Activated T-cell treated with anti-CD3 and anti-CD28 coated beads for 24 hours (primary cell): ENCODE measurements around the gene SMYD1.

Source experiments
- DNase-seq: peaks from one replicate; pipeline ENCODE4 v3.0.0-alpha.2; 2020; ENCODE audit warnings: low read depth

SMYD1 gene

GRCh38 chr2:88122141-88122884 is 54.7 kb downstream of the SMYD1 start:
- no peak for DNase-seq

DNA sequence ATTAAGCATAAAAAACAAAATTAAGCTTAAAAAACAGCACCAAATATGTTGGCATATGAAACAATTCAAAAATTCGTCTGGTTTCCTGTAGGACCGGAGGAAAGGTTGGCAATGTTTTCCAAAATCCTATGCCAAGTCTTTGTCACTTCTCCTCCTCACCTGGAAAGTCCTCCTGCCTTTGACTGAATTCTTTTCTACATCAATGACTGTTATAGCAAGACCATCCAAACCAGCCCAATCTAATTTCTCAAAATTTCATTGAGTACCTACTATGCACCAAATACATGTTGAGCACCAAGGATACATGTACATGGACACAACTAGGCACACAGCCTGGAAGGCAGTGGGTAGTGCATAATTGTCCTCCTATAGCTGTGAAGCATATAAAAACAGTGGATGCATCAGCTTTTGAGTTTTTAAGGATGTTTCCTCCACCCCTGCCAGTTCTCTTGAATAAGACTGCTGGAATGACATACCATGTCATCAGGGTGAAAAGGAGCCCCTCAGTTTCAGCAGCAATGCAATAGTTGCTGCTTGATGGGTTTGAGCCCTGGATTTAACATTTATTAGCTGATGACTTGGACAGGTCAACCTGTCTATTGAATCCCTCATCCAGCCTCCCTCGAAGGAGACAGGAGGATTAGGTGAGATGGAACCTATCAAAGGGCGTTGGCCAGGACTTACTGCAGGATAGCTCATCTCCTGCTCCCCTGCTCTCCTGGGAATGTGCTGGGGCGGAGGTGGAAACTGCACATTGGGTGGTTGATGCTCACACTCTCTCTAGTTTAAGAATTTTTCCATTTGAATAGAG is 55.7 kb downstream of the SMYD1 start:
- DNase-seq, result no peak

DNA sequence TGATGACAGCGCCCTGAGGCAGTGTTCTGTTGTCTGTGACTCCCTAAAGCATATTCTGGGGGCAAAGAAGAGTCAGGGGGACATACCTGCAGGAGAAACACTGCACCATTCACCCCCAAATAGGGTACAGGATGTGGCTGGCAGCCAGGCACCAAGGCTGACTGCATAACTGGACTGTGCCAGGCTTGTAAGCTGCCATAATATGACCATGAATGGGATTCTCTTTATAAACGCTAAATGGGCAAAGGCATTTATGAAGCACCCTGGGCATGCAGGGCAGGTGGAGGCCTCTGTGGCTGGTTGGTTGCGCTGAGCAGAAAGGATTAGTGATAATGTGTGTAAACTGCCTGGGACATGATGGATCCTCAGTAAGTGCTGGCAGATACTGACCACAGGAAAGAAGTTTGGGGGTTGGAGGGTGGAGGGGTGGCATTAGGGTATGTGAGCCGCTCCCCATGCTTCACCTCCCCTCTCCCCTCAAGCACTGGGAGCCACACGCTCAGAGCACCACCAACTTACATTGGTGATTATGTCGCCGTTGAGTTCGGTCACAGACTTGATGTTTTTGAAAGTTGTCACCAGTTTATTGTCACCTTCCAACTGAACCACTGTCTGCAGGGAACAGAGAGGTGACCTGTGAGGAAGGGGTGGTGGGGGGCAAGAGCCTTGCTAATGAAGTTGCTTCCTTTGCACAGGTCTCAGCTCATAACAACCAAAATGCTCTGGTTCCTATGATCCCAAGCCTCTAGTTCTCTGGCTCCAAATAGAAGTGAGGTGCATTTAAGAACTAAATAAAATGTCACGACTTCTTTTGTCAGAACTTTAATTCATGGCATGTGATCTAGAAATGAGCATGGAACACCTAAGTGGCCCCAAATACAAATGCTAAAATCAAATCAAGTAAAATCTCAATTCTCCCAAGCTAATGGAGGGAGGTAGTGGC is 56.6 kb downstream of the SMYD1 start:
- no peak for DNase-seq

GRCh38 chr2:88125344-88125923 is 57.8 kb downstream of the SMYD1 start:
- no peak for DNase-seq

DNA sequence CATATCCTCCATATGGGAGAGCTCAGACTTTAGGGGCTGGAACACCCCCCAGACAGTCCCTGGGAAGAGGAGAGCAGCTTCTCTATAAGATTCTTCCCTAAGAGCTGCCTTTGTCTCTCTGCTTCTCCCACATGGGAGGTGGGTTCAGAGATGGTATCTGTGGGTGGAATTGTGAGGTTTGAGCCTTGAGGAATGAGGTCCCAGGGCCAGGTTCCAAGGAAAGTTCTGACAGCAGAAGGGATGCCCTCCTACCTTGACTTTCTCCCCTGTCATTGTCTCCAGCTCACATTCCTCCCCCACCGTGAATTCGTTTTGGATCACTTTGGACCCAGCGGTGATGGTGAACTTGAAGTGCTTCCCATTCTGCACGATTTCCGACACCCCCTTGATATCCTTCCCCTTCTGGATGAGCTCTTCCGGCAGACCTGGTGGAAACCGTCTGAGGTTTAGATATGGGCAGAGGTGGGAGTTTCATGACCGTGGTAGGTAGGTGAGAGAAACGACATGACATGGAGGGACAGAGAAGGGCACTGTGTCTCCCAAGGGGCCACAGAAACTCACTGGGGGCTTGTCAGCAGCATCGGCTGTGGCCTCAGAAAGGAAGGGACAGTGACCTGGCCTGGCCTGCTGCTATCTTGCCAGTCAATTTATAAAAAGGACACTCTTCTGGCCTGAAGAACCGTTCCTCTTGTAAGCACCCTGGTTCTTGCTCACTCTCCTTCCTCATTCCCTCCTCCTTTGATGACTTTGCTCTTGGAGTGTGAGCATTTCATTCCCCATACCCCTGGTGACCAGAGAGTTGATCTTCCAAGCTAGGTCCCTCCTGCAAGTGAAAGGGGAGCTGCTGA is 58.5 kb downstream of the SMYD1 start:
- DNase-seq, result no peak

DNA sequence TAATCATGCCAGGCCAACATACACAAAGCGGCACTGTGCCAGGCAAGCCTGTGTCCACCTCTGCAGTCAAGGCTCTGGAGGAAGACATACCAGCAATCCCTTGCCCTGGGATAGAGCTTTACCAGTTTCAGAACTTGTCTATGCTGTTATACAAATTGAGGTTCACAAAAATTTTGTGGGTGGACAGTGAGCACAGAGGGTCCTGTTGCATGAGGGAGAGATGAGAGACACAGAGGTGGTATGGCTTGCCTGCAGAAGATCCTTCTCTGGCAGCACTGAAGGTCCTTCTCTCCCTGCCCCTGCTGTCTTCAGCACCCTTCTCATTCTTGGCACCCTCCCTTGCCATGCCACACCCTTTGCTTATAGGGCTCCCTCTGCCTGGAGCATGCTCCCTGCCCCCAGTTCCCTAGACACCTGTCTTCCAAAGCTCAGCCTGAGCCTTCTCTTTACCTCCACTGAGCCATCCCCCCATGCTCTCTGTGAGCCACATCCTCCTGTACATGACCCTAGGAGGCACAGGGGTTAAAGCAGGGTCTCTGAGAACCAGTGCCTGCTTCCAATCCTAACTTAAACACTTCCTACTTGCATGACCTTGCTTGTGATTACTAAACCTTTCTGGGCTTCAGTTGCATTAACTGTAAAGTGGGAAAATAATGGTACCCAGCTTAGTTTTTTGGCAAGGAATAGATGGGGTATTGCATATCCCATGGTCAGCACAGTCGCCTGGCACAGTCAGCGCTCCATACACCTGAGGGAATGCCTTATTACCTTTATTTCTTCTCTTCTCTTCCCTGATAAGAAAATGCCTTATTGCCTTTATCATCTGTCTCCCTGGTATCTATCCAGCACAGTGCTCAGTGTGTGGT is 59.4 kb downstream of the SMYD1 start:
- DNase-seq, result no peak

DNA sequence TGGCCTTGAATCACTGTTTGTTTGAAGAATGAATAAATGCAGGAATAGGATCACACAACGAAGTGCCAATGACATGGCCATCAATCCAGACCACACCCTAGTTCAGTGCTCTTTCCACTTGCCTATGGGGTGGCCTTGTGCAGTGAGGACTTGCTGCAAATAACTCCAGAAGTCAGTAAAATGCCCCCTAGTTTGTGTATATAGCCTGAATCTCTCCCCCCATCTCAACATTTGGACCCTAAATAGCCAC is 59.9 kb downstream of the SMYD1 start:
- DNase-seq, result no peak

DNA sequence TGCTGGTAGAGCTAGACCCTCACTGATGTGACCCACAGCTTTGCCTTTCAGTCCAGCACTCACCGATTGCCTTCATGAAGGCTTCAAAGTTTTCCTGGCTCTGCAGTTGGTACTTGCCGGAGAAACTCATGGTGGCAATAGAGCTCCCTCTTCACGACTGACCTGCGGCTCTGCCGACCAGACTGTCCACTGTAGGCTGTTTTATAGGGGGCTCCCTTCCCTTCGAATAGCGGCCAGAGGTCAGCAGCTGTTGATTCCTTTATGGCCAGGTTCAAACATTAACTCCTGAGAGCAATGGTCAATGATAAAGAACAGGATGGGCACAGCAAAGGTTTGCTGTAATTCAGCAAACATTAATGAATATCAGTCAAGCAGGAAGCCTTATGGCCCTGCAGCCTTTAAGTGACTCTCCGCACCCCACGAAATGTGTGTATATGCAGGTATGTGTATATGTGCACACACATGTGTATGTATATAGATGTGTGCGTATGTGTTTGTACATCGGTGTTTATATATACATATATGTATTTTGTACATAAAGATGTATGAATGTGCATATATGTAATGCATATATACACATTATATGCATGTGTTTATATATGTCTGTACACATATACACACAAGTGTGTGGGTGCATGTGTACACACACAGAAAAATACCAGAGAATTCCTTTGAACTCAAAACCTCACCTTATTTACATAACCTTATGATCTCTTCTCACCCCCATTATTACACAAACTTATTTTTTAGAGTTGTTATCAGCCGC is 60.4 kb downstream of the SMYD1 start, which contains the start of gene FABP1:
TSS of gene FABP1 (minus strand) at position 175 of the 766 bp plus-strand sequence. CDS start at position 130, 45 bp downstream.
- no peak for DNase-seq

DNA sequence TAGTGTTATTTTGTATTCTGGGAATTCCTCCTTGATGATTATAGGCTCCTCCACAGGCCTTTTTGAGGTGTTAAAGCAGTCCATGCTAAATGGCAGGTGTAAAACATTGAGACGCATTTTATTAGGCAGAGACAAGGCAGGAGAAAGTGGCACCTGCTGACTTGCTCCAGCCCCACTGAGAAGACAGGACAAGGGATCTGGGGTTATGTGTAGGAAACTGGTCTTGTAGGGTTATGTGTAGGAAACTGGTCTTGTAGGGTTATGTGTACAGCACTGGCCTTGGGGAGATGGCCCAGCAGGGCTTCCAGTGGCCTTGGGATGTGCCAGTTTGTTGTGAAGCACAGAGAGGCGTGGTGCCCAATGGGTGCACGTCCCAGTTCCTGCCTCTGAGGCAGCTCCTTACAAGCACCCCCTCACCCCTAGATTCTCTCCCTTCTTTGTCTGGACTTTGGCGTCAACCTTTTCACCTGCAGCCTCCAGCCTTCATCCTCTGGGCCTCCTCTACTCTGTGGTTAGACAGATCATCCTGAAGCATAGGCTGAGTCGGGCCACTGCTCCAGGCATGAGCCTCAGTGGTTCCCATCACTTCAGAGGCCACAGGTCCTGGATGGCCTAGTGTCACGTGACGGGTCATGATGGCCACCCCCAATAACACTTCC is 61.2 kb downstream of the SMYD1 start:
- DNase-seq, result no peak

- no peak for DNase-seq
Observed at GRCh38 chr2:88129313-88129959, 61.8 kb downstream of the SMYD1 start.

DNA sequence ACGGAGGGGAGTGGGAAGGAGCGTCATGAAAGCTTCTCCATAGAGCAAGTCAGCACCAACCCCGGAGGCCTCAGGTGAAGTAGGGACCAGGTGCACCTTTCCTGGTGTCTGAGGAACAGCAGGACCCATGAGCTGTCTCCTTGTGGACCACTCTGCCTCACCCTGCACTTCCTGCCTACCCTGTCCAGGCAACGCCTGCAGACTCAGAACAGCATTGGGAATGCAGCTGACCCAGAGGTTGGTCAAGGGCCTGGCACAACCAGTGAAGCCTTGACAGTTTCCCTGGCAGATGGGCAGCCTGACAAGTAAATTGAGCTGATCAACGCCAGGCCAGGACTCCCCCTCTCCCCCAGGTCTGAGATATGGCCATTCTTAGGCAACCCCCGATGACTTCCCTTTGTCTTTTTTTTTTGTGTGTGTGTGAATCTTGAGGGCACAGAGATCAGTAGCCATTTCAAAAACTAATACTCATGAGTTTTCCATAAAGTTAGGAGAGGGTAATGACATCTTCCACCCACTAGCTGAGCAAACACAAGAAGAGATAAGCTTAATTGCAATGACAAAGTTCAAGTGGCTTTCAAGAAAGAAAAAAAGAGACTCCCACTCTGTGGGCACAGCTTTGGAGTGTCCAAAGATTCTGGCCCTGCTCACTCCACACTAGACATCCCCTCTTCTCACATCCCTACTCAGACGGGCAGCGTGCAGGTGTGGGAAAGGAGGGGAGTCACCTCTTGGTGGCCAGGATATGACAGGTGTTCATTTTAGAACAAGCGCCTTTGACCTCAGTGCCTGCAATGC is 63.8 kb downstream of the SMYD1 start:
- no peak for DNase-seq

DNA sequence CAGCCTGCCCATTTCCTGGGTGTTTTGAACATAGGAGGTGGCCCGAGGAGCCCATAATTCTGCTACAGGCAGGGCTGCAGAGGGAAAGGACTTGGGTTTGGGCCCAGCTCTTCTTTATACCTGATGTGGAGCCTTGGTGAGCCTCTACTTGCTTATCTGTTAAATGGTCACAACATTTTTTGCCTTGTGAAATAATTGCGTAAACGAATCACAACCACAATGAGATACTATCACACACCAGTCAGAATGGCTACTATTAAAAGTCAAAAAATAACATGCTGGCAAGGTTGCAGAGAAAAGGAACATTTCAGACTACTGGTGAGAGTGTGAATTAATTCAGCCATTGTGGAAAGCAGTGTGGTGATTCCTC is 64.4 kb downstream of the SMYD1 start:
- no peak for DNase-seq

DNA sequence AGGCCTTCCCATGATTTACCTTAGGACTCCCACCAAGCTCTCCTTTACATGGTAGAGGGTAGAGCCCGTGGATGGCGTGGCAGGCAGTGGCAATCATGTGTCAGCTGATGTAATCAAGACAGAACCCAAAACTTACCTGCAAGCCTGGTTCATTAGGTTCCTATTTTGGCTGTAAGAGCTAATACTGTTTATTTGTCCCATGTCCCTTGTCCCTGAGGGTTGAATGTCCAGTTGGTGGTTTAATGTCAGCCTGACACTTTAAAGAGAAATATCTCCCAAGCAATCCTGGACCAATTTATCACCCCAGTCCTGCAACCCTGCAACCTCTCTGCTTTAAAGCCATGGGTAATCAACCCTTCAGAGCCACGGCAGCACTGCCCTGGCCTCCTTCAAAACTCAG is 66.2 kb downstream of the SMYD1 start:
- no peak for DNase-seq

GRCh38 chr2:88136817-88137216 is 69.2 kb downstream of the SMYD1 start:
- DNase-seq, result no peak

DNA sequence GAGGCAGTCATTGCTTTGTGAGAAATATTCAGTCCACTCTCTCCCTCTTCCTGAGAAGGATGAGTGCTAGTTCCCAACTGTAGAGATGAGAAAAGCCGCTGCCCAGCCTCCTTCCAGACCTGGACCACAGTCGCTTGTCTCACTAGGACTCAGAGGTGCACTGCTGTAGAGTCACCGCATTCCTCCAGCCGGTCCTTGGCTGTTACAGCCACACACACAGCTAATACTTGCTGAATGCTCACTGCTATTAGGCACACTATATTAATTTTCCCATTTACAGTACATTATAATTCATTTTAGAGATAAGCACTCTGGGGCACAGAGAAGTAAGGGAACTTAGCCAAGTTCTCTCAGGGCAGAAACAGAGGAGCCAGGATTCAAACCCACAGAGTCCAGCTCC is 70.2 kb downstream of the SMYD1 start:
- DNase-seq, result no peak

- no peak for DNase-seq
Observed at GRCh38 chr2:88139203-88139702, 71.6 kb downstream of the SMYD1 start.

- DNase-seq, result no peak
Observed at GRCh38 chr2:88139804-88140203, 72.2 kb downstream of the SMYD1 start.
